Activated CD4-positive, CD25-positive, alpha-beta regulatory T cell (primary cell): ENCODE measurements around the gene EFCAB8.

Experiments
- DNase-seq, 4 experiments: peaks; one replicate each; lab custom pipeline; 2025; lab: John Stamatoyannopoulos, UW

Gene EFCAB8

DNA sequence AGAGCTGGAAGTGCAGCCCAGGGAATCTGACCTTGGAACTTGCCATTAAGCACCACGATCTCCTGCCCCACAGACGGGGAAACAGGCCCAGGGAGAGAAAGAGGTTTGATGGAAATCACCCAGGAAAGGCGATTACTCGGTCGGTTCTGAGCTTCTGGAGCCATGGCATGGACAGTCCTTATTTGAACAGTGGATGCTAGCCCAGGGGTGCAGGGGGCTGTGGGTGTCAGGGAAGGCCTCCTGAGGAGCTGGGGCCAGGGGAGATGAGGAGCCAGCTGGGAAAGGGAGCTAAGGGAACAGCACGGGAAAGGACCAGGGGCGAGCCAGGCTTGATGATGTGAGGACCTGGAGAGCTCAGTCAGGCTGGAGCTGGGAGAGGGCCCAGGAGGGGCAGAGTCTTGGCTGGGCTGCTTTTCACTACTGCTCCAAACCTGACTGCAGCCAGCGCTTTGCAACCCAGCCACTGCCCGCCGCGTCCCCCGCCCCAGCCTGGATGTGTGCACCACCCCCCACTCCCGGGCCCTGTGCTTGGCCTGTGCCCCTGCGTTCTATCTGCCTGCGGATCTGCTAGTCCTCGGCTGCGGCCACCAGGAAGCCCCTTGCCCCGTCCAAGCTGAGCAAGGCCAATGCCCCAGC is 127.7 kb downstream of the EFCAB8 start:
- no peak for DNase-seq

- DNase-seq, result no peak
These were observed 128.5 kb downstream of the EFCAB8 start for GRCh38 chr20:32987044-32987825.

DNA sequence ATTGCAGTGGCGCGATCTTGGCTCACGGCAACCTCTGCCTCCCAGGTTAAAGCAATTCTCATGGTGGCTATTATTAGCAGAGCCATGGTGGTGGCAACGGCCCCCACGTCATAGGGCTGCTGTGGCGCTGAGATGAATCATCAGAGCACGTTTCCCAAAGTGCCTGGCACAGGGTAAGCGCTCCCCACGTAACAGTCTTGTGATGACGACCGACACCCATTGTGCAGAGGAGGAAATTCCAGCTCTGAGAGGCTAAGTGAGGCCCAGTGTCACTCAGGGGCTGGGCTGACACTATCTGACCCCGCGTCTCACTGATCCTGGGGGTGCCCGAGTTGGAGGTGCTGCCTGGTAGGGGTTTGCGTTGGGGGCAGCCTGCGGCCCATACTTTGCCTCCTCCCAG is 129.3 kb downstream of the EFCAB8 start:
- DNase-seq, result no peak

DNA sequence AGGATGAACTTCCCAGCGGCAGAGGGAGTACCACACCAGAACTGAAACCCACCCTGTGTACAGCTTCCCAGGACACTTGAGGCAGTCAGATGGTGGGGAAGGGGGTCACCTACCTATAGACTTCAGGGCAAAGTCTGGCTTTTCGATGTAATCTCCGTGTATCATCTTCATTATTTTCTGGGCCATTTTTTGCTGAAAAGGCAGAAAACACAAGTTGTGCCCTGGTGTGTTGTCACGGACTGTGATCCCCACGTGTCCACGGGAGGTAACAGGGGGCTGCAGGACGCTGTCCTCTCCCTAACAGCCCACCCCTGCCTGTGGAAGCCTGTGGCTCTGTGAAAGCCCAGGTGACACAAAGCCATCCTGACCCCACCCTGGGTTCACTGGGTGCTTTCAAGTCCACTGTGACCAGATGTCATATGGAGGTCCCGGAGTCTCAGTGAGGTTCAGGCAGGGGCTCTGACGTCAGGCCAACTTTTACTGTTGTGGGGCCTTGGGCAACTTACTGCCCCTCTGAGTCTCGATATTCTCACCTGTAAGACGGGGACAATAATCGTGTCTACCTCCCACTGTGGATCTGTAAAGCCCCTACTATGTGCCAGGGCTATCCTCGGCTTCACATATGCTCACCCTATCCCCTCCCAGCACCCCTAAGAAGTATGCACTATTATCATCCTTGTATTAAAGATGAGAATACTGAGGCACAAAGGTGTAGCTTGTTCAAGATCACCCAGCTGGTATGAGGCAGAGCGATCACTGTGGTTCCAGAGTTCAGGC is 131.0 kb downstream of the EFCAB8 start:
- DNase-seq, result no peak

DNA sequence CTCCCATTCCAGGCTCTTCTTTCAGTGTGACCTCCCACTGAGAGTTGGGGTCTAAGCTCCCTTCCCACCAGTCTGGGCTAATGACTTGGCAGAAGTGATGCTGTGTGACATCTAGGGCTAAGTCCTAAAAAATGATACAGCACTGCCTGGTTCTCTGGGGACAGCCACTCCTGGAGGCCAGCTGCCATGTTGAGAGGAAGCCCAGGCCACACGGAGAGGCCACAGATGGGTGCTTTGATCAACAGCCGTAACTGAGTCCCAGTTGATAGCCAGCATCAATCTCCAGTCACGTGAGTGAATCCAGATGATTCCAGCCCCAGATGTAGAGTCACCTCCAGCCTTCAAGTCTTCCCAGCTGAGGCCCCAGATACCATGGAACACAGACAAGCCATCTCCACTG is 131.7 kb downstream of the EFCAB8 start:
- DNase-seq, result no peak

GRCh38 chr20:32991383-32991782 is 132.7 kb downstream of the EFCAB8 start:
- no peak for DNase-seq

GRCh38 chr20:32991792-32992641 is 133.3 kb downstream of the EFCAB8 start:
- DNase-seq, result no peak

DNA sequence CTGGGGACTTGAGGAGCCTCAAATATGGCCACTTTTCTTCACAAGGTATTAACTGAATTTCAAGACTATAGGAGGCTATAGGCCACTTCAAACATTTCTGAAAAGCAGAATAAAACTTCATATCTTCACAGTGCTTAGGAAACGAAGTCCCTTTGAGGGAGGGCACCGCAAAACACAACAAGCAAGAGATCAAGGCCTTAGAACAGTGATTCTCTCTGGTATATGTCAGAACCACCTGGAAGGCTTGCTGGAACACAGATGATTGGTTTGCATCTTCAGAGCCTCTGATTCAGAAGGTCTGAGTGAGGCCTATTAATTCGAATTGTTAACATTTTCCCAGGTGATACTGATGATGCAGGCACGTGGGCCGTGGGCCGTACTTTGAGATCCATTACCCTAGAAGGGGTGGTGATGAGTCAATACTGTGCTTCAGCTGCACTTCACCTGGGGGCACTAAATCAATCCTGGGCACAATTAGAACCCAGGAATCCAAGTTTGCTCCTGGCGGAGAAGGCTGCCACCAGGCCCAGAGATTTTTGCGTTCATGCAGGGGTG is 134.8 kb downstream of the EFCAB8 start:
- DNase-seq, result no peak

- DNase-seq, result no peak
These were observed 137.1 kb downstream of the EFCAB8 start for GRCh38 chr20:32995802-32996201.

DNA sequence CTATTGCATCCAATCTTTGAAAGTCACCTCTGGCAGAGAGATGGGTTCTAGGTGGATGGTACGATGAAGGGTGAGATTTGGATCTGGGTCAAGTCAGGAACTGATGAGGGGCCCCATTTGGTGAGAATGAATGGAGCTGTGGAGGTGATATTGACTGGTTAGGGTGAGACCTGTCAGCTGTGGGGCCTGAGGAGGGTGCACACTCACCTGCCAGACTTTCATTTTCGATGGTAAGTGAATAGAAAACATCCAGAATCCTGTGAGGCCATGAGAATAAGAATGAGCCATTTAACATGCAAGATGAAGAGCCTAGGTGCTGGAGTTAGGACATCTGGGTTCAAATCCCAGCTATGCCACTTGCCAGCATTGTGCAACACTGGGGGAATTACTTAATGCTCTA is 138.7 kb downstream of the EFCAB8 start:
- DNase-seq, result no peak

DNA sequence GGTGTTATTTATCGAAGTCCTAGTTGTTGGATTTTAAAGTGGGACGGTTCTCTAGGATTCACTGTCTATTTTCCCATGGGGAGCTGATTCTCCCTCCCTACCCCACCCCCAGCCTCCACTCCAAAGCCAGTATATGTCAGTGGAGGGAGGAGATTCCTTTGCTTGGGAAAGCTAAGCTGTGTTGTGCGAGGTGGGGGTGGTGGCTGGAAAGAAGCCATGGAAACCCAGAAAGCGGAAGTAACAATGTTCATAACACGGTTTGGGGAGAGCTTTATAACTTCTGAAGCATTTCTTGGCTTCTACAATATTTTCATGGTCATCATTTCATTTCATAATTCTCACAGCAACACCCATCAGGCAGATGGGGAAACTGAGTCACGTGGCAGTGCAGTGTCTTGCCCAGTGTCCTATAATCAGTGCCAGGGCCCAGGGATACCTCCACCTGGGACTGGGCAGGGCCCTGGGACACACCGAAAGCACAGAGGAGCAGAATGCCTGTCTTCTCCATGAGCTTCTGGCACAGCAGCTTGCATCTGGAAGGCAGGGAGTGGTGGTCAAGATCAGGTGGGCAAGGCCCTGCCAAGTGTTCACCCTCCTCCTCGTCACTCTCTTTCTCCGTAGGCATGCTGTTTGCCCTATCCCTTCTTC is 141.0 kb downstream of the EFCAB8 start:
- no peak for DNase-seq

GRCh38 chr20:33000802-33001466 is 142.2 kb downstream of the EFCAB8 start:
- no peak for DNase-seq

GRCh38 chr20:33002087-33002808 is 143.5 kb downstream of the EFCAB8 start:
- DNase-seq, result no peak

GRCh38 chr20:33004141-33004751 is 145.5 kb downstream of the EFCAB8 start, which contains the start of gene SUN5:
Gene SUN5 (minus strand): TSS chr20:33004433. CDS start chr20:33004340, 93 bp downstream.
- no peak for DNase-seq

DNA sequence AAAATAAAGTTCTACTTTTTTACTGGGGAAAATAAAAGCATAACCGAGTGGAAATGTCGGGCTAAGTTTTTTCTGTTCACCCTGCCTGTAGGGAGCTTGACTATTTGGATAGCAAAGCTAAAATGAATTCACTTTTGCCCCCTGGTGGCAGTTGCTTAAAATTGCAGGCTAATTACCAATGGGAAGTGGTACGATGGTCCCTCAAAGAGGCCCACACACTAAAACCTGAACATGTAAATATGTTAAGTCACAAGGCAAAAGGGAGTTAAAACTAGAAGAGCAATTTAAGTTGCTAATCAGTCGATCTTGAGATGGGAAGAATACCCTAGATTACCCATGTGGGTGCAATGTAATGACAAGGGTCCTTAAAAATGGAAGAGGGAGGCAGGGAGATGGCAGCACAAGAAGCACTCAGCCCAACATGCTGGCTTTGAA is 146.4 kb downstream of the EFCAB8 start:
- DNase-seq, result peak in 1 of 4 experiments; percentile 12

GRCh38 chr20:33005908-33006775 is 147.4 kb downstream of the EFCAB8 start:
- DNase-seq, result no peak

DNA sequence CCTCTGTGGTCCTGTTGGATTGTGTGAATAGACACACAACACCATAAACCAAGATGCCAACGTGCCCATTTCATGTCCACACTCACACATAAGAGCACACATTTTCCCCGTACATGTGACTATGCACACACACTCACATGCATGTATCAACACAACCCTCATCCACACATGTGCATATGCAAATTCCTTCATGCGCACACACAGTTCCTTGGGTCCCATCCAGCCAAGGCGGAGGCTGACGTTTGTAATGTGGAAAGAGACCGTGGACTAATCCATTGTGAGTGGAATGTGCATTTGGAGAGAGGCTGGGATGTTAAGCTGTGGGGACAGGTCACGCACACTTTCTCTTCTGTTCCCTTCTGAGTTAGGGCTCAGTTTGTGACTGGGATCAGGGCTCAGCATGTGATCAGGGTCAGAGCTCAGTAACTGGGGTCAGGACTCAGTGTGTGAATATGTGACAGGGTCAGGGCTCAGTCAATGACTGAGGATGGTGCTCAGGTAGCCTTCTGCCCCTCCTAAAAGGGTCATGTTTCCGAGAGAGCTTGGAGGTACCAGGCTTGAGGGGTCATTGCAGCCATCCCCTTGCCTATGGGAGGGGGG is 148.2 kb downstream of the EFCAB8 start:
- no peak for DNase-seq
